GM10266 (cell line): ENCODE results near the gene EAF1.
"Not testable (repeated sequence)": the region's sequence is repeated elsewhere in the genome, so short reads cannot be mapped to it uniquely, and the experiment has no call there.

ENCODE experiments used
- DNase-seq: peaks from one replicate; pipeline ENCODE4 v3.0.0; 2012; ENCODE audit errors: extremely low spot score
- TF ChIP-seq, protein P1 (sequence below): IDR thresholded peaks from 2 replicates; pipeline ENCODE4 v1.5.1; 2012; ENCODE audit warnings: mild to moderate bottlenecking, low read depth; ENCODE audit not compliant: control insufficient read depth, insufficient read depth; ENCODE audit errors: missing control alignments

Gene EAF1

DNA sequence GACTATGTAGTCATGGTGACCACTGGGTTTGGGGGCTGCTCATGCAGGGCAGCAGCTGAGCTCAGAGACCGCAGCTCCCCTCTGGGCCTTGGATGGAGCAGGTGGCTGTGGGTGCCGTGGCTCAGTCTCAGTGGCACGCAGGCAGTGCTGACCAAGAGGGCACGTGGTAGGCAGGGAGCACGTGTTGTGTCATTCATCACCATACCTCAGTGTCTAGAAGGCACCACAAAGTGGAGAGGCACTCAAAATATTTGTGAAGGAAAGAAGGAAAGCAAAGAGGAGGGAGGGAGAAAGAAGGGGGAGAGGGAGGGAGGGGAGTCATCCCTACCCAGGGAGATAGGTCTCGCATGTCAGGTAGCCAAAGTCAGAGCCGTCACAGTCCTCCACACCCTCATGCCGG, 26.1 kb downstream of the EAF1 start:
- TF ChIP-seq, protein P1, sequence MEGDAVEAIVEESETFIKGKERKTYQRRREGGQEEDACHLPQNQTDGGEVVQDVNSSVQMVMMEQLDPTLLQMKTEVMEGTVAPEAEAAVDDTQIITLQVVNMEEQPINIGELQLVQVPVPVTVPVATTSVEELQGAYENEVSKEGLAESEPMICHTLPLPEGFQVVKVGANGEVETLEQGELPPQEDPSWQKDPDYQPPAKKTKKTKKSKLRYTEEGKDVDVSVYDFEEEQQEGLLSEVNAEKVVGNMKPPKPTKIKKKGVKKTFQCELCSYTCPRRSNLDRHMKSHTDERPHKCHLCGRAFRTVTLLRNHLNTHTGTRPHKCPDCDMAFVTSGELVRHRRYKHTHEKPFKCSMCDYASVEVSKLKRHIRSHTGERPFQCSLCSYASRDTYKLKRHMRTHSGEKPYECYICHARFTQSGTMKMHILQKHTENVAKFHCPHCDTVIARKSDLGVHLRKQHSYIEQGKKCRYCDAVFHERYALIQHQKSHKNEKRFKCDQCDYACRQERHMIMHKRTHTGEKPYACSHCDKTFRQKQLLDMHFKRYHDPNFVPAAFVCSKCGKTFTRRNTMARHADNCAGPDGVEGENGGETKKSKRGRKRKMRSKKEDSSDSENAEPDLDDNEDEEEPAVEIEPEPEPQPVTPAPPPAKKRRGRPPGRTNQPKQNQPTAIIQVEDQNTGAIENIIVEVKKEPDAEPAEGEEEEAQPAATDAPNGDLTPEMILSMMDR: no peak
- no peak for DNase-seq

DNA sequence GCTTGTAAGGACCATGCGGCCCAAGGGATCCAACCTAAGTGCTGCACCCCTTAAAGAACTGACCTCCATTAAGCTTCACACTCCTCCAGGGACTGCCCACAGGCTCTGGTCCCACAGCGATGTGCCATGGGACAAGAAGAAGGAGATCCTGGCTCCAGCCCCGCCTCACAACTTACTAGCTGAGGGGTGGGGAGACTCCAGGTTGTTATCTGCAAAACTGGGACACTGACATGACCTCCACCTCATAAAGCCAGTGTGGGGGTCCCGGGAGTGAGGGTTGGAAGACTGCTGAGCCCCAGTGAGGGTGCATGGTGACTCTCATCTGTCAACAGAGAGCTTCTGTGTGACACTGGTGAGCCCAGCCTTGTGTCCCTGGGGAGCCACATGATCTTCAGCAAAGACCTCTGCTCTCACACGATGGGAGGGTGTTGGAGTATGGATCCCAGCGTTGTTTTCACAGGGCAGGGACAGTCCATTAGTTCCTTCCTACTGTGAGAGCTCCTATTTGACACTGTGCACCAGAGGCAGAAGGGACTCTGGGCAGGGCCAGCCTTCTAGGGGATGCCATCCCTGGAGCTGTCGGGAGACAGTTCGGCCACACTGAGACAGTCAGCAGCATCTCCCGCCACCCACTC, 26.7 kb downstream of the EAF1 start:
- DNase-seq: no peak
- TF ChIP-seq, protein P1: no peak

DNA sequence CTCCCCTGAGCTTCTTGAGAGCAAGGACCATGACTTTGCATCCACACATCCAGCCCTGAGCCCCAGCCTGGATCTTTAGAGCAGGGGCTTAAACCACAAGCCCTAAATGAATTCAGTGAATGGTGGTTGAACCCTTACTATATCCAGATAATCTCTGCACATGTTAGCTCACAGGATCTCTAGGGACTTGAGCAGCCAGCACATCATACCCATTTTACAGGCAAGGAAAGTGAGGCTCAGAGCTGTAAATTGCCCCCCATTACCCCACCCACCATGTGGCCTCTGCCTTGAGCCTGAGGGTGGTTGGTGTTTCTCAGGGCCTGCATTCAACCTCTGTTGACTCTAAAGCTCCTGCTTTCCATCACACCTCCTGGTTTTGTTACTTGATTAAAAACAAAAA, 27.6 kb downstream of the EAF1 start:
- TF ChIP-seq, protein P1: no peak

DNA sequence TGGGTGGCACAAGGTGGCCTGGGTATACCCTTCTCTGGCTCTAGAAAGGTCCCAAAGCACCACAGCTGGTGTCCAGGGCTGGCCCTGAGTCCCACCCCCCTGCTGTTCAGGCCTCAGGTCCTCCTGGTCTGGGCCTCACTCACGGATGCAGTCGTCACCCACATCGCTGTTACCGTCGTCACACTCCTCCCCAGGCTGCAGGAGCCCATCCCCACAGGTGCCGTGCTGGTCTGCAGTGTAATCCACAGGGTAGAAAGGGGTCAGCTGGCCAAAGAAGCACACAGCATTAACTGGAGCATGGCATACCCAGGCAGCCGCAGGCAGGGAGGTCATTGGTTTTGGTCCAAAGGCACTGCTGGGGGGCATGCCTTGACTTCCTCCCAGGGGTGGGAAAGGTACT, 28.4 kb downstream of the EAF1 start:
- TF ChIP-seq, protein P1: no peak
- DNase-seq: no peak

More for the DNA sequence above, 27.6 kb downstream of the EAF1 start:
- DNase-seq: no peak

DNA sequence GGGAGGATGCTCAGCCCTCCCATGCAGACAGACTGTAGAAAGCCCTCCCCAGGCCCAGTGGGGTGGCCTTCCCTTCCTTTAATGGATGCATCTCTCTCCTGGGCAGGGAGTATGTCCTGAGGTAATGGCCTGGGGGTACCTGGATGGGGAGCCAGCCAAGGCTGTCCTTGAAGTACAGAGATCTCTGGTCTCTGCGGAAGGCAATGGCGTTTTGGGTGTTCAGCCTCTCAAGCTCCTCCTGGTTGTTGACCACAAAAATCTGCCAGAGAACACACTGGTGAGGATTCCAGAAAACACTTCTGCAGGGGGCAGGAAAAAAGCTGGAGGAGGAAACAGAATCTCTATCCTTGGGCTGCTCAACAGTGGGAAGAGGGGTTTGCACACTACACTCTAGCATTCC, 28.9 kb downstream of the EAF1 start:
- no peak for DNase-seq
- TF ChIP-seq, protein P1: no peak

- not testable (repeated sequence) for DNase-seq
These were observed 29.5 kb downstream of the EAF1 start for GRCh38 chr3:15456915-15457314.

- no peak for DNase-seq
- TF ChIP-seq, protein P1: no peak
These were observed 30.9 kb downstream of the EAF1 start for GRCh38 chr3:15458212-15458780.
